Spleen (tissue), 7 donors: ENCODE results near the gene CYP26C1.

Experiments used
- CTCF ChIP-seq, 11 experiments: fragments of 200-600 bp in 7 of 11; fragments of 450-650 bp in 4 of 11; sonication (generic) in 4 of 11; IDR thresholded peaks in 8 of 11; conservative IDR thresholded peaks in 3 of 11; 1 replicate in 7 of 11; 2 replicates in 4 of 11; pipeline versions ENCODE4 v1.4.0 to v1.8.0; 2016 to 2021; ENCODE audit warnings: antibody characterized with exemption in 11 of 11, inconsistent platforms in 4 of 11, mild to moderate bottlenecking in 1 of 11
- POLR2A ChIP-seq, 3 donors: fragments of 450-650 bp; IDR thresholded peaks; one replicate each; pipeline ENCODE4 v1.5.1; 2017; ENCODE audit warnings: antibody characterized with exemption in 3 of 3, mild to moderate bottlenecking in 1 of 3
- POLR2AphosphoS5 ChIP-seq, 3 donors: sonication (generic); formaldehyde crosslinking; IDR thresholded peaks; one replicate each; pipeline ENCODE4 v1.5.1; 2017; ENCODE audit warnings: antibody characterized with exemption in 3 of 3
- donor health status: DM: no; HTN: no; CAD: no; lungs with moderate emphysema.
- donor health status: DM: no; HTN: no; CAD: no.
- donor health status: DM: no; HTN: no; CAD: no.

DNA sequence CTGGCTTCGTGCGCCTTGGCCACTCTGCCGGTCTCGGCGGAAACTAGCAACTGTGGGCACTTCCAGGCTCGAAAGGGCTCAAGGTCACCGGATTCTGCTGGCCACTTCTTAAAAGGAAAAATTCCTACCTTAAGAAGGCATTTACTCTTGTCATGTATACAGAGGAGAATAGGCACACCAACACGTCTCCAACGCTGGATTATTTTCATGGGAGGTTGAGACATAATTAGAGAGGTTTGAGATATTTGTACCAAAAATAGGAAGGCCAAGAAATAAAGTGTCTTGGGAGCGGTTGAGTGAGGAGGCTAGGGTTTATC, 8.6 kb downstream of the CYP26C1 start:
- TF ChIP-seq POLR2A (IDR thresholded peaks at IDR 0.05) = no peak
- TF ChIP-seq CTCF (IDR thresholded peaks at IDR 0.05 in 8 of 11, conservative IDR thresholded peaks at IDR 0.05 in 3 of 11) = no peak
- TF ChIP-seq POLR2AphosphoS5 (IDR thresholded peaks at IDR 0.05) = no peak
